Measurements from ENCODE around the gene ZNF341. TPM values are rescaled to one million over a fixed set of nuclear protein-coding genes. Genes with fewer than 3 reads are reported as not detected.

Gene ZNF341
- total and polyA plus RNA-seq, 2 of the 8 experiments (the other 6 are each of a cell fraction or from before 2014, with no cell fraction given) = 5.8 to 6.4 TPM

DNA sequence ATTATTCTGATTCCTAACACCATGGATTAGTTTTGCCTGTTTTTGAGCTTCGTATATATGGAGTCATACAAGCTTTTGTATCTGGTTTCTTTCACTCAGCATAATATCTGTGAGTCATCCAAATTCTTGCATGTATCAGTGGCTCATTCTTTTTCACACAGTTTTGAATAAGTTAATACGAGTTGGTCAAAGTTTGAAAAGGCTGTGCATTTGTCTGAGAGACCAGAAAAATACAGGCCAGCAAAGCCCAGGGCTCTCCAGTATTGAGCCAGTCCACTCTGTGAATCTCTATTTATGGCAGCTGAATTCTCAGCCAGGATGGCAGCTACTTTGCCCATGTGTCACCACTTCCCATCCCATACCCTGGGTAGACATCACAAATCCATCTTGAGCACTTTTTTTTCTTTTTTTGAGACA is 72.1 kb downstream of the ZNF341 start (continued):
- TF ChIP-seq EZH2 (IDR thresholded peaks at IDR 0.05; ENCODE audit: low read depth, low read length, severe bottlenecking) (no peak), TAF1 (IDR thresholded peaks at IDR 0.05; ENCODE audit: low read depth, low read length) (no peak), RNF2 (IDR thresholded peaks at IDR 0.05; ENCODE audit: borderline replicate concordance, low read depth, low read length, missing control alignments, poor library complexity, severe bottlenecking) (no peak)

Data from H1 (cell line).